Neuronal stem cell (in vitro differentiated cells): Measurements from ENCODE around the gene FMN1.

Source experiments
- DNase-seq: peaks from one replicate; pipeline ENCODE4 v3.0.0-alpha.2; 2013; ENCODE audit warnings: low spot score
- H2AFZ ChIP-seq: one replicate; pipeline ENCODE4 v1.6.1; 2013; ENCODE audit warnings: mild to moderate bottlenecking, low read length, inconsistent platforms
- H2AK5ac ChIP-seq: 2 replicates; pipeline ENCODE4 v1.6.1; 2013; ENCODE audit warnings: low read depth, mild to moderate bottlenecking, inconsistent platforms, low read length, moderate library complexity, mixed read lengths
- H2BK120ac ChIP-seq: 2 replicates; pipeline ENCODE4 v1.6.1; 2013; ENCODE audit warnings: low read depth, mild to moderate bottlenecking, inconsistent platforms, low read length, moderate library complexity, mixed read lengths
- H2BK12ac ChIP-seq: one replicate; pipeline ENCODE4 v1.6.1; 2013; ENCODE audit warnings: low read length, inconsistent platforms
- H2BK15ac ChIP-seq: 2 replicates; pipeline ENCODE4 v1.6.1; 2013; ENCODE audit warnings: mild to moderate bottlenecking, low read length, inconsistent platforms, mixed read lengths
- H2BK5ac ChIP-seq: one replicate; pipeline ENCODE4 v1.6.1; 2013; ENCODE audit warnings: inconsistent platforms, mild to moderate bottlenecking, low read length, moderate library complexity
- H3K14ac ChIP-seq: one replicate; pipeline ENCODE4 v1.6.1; 2013; ENCODE audit warnings: low read length, inconsistent platforms
- H3K18ac ChIP-seq: 2 replicates; pipeline ENCODE4 v1.6.1; 2013; ENCODE audit warnings: low read length, inconsistent platforms
- H3K23ac ChIP-seq: 2 replicates; pipeline ENCODE4 v1.6.1; 2013; ENCODE audit warnings: low read depth, mild to moderate bottlenecking, mixed read lengths, low read length, inconsistent platforms; ENCODE audit not compliant: poor library complexity
- H3K27ac ChIP-seq: replicated peaks from 3 replicates; pipeline ENCODE4 v1.5.1; 2013; ENCODE audit warnings: low read length, inconsistent platforms
- H3K27me3 ChIP-seq, 3 experiments: 2 replicates each; pipeline ENCODE4 v1.6.1; 2013; ENCODE audit warnings: low read length in 3 of 3, mild to moderate bottlenecking in 2 of 3, inconsistent platforms in 1 of 3, low read depth in 1 of 3, mixed read lengths in 1 of 3, moderate library complexity in 1 of 3; ENCODE audit not compliant: control insufficient read depth in 3 of 3, insufficient read depth in 3 of 3
- H3K36me3 ChIP-seq, 2 donors: replicated peaks in 1 of 2; 2 replicates each; pipeline ENCODE4 v1.6.1; 2013; ENCODE audit warnings: low read length in 2 of 2; ENCODE audit not compliant: control insufficient read depth in 2 of 2, insufficient read depth in 2 of 2
- H3K4ac ChIP-seq: 2 replicates; pipeline ENCODE4 v1.6.1; 2013; ENCODE audit warnings: inconsistent platforms, mild to moderate bottlenecking, low read length, moderate library complexity
- H3K4me1 ChIP-seq, 2 donors: 1 replicate in 1 of 2; 2 replicates in 1 of 2; pipeline ENCODE4 v1.6.1; 2013; ENCODE audit warnings: low read length in 2 of 2, low read depth in 1 of 2; ENCODE audit not compliant: control insufficient read depth in 2 of 2, insufficient read depth in 1 of 2
- H3K4me2 ChIP-seq: one replicate; pipeline ENCODE4 v1.6.1; 2013; ENCODE audit warnings: mild to moderate bottlenecking, low read length, inconsistent platforms; ENCODE audit not compliant: insufficient read depth, poor library complexity, severe bottlenecking
- H3K4me3 ChIP-seq, 2 donors: 2 replicates each; pipeline ENCODE4 v1.5.1; 2013; ENCODE audit warnings: low read length in 2 of 2, mild to moderate bottlenecking in 2 of 2, inconsistent platforms in 1 of 2, moderate library complexity in 1 of 2
- H3K79me1 ChIP-seq: one replicate; pipeline ENCODE4 v1.6.1; 2013; ENCODE audit warnings: low read depth, mild to moderate bottlenecking, inconsistent platforms, low read length, moderate library complexity
- H3K9ac ChIP-seq: one replicate; pipeline ENCODE4 v1.6.1; 2013; ENCODE audit warnings: mild to moderate bottlenecking, low read depth, low read length, inconsistent platforms; ENCODE audit not compliant: poor library complexity
- H3K9me3 ChIP-seq, 2 donors: replicated peaks in 1 of 2; 2 replicates each; pipeline versions ENCODE3 to v1.6.1; 2013; ENCODE audit warnings: low read length in 2 of 2, mild to moderate bottlenecking in 2 of 2, inconsistent platforms in 1 of 2, low read depth in 1 of 2, mixed read lengths in 1 of 2, moderate library complexity in 1 of 2; ENCODE audit not compliant: control insufficient read depth in 2 of 2, insufficient read depth in 1 of 2
- H4K8ac ChIP-seq: one replicate; pipeline ENCODE4 v1.6.1; 2013; ENCODE audit warnings: low read depth, mild to moderate bottlenecking, inconsistent platforms, low read length, moderate library complexity
- H4K91ac ChIP-seq: one replicate; pipeline ENCODE4 v1.6.1; 2013; ENCODE audit warnings: low read length, low read depth, mild to moderate bottlenecking, inconsistent platforms; ENCODE audit not compliant: poor library complexity
- WGBS, 2 donors: extraction: QIAGEN DNeasy Blood & Tissue Kit; methylation state at CpG; one replicate each; pipeline ENCODE4 v1.1.7; 2013; ENCODE audit warnings: missing lambda C conversion rate in 2 of 2, mixed read lengths in 1 of 2; ENCODE audit not compliant: insufficient read length in 2 of 2, insufficient replicate concordance in 1 of 2; ENCODE audit errors: extremely low coverage in 2 of 2; 5-methylcytosine and 5-hydroxymethylcytosine counted together

FMN1 gene

DNA sequence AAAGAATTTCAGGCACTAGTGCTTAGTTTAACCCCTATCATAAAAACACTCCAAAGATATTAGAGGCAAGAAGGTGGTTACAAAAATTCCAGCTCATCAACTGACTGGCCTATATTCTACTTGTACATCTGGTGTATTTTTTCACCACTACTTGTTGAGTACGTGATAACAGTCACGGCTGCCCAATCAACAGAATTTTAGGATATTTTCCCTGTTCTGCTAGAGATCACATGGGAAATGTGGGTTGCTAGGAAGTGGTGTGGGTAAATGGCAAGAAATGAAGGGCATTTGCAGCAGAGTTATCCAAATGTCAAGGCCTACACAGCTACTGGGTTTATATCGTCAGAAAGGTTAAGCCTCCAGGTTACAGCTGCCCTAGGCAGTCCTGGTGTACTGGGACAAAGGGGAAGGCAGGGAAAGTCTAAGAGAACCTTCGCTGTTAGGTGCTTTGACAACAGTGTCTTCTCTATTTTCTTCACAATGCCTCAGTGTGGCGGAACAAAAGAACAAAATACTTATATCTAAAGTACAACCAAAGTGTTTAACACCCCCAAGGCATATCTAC lies 81.9 kb downstream of the FMN1 start:
- Histone ChIP-seq H2BK120ac (no peak overlapping the region), H2BK5ac (no peak overlapping the region), H3K27ac (no peak overlapping the region), H3K79me1 (no peaks in the 10 kb centered on the region), H3K18ac (no peak overlapping the region), H3K4ac (no peak overlapping the region), H2AFZ (peak overlapping the region; percentile 46), H4K91ac (no peak overlapping the region), H3K23ac (no peak overlapping the region), H2BK12ac (no peak overlapping the region), H3K27me3 (no peaks in the 10 kb centered on the region), H3K14ac (no peak overlapping the region), H2AK5ac (no peak overlapping the region), H2BK15ac (no peak overlapping the region), H3K4me1 (peaks cover 0 to 2% of the 10 kb centered on the region in 2 donors), H4K8ac (no peak overlapping the region), H3K9me3 (no peaks in the 10 kb centered on the region), H3K9ac (no peak overlapping the region), H3K36me3 (no peaks in the 10 kb centered on the region), H3K4me2 (no peak overlapping the region), H3K4me3 (no peak overlapping the region)
- DNase-seq: no peak
- no CpG with 5 or more reads among the region's 5 CpGs for WGBS, 2 donors

DNA sequence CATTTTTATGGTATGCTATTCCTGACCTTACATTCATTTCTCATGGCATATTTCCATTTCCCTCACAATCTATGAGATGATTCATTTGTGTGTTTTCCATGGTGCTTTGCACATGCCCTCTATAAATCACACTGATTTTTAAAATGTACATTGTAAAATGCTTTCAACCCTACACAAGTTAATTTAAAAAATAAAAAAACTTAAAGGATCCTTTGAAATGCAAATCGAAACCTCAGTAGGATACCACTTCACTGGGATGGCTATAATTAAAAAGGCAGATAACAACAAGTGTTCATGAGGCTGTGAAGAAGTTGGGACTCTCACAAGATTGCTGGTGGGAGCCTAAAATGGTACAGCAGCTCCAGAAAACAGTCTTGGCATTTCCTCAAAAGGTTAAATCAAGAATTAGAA lies 83.5 kb downstream of the FMN1 start:
- Histone ChIP-seq H3K27me3 (no peaks in the 10 kb centered on the region), H2BK120ac (no peak overlapping the region), H2BK5ac (no peak overlapping the region), H3K18ac (no peak overlapping the region), H3K9me3 (no peaks in the 10 kb centered on the region), H3K27ac (no peak overlapping the region), H4K91ac (no peak overlapping the region), H4K8ac (no peak overlapping the region), H3K79me1 (no peaks in the 10 kb centered on the region), H3K36me3 (no peaks in the 10 kb centered on the region), H3K23ac (no peak overlapping the region), H2AFZ (no peak overlapping the region), H2BK15ac (no peak overlapping the region), H3K4me2 (no peak overlapping the region), H2BK12ac (no peak overlapping the region), H3K4ac (no peak overlapping the region), H3K9ac (no peak overlapping the region), H2AK5ac (no peak overlapping the region), H3K4me1 (peaks cover 0 to 2% of the 10 kb centered on the region in 2 donors), H3K4me3 (no peak overlapping the region), H3K14ac (no peak overlapping the region)
- no peak for DNase-seq
- no CpG with 5 or more reads among the region's 1 CpG for WGBS, 2 donors

DNA sequence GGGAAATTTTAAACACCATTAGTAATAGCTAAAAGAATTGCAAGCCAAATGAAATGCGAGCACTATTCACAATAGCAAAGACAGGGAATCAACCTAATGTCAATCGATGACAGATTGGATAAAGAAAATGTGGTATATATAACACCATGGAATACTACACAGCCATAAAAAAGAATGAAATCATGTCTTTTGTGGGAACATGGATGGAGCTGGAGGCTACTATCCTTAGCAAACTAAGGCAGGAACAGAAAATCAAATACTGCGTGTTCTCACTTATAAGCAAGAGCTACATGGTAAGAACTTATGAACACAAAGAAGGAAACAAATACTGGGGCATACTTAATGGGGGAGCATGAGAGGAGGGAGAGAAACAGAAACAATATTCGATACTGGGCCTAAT lies 85.2 kb downstream of the FMN1 start:
- Histone ChIP-seq H3K23ac (no peak overlapping the region), H4K91ac (no peak overlapping the region), H3K4me2 (no peak overlapping the region), H3K4me3 (no peak overlapping the region), H3K18ac (no peak overlapping the region), H3K36me3 (no peaks in the 10 kb centered on the region), H2BK120ac (no peak overlapping the region), H2BK12ac (no peak overlapping the region), H2BK15ac (no peak overlapping the region), H2BK5ac (no peak overlapping the region), H2AFZ (no peak overlapping the region), H3K79me1 (no peaks in the 10 kb centered on the region), H2AK5ac (no peak overlapping the region), H4K8ac (no peak overlapping the region), H3K9me3 (peaks cover 0 to 8% of the 10 kb centered on the region in 2 donors), H3K4me1 (peaks cover 0 to 2% of the 10 kb centered on the region in 2 donors), H3K9ac (no peak overlapping the region), H3K14ac (no peak overlapping the region), H3K27me3 (no peaks in the 10 kb centered on the region), H3K4ac (no peak overlapping the region), H3K27ac (no peak overlapping the region)
- DNase-seq: no peak
- WGBS, 2 donors: no CpG with 5 or more reads among the region's 4 CpGs

DNA sequence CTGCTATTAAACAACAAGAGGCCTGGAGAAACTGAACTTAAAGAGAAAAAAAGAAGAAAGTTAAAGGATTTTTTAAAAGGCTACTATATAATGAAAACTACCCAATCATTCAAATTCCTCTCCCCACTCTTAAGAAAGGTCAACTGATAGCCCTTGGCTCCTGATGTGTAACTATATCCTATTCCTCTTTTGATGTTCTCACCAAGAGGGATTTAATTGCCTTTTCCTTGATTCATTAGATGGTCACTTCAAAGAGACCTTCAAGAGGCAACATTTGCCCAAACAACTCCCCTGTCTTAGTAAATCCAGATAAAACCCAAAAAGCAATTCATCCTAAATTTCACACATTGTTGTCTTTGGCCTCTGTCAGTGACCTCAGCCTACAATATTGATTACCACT lies 86.0 kb downstream of the FMN1 start:
- Histone ChIP-seq H3K23ac (no peak overlapping the region), H3K4me3 (no peak overlapping the region), H2AK5ac (no peak overlapping the region), H2AFZ (no peak overlapping the region), H3K18ac (no peak overlapping the region), H3K4me1 (peaks cover 0 to 2% of the 10 kb centered on the region in 2 donors), H2BK15ac (no peak overlapping the region), H3K27ac (no peak overlapping the region), H3K36me3 (no peaks in the 10 kb centered on the region), H3K79me1 (no peaks in the 10 kb centered on the region), H2BK120ac (no peak overlapping the region), H2BK12ac (no peak overlapping the region), H4K8ac (no peak overlapping the region), H3K9me3 (peaks cover 0 to 8% of the 10 kb centered on the region in 2 donors), H3K27me3 (no peaks in the 10 kb centered on the region), H3K4ac (no peak overlapping the region), H3K14ac (no peak overlapping the region), H4K91ac (no peak overlapping the region), H2BK5ac (no peak overlapping the region), H3K4me2 (no peak overlapping the region), H3K9ac (no peak overlapping the region)
- DNase-seq: no peak
